GM23338 (cell line): Measurements from ENCODE around the gene ASMT. TPM values are rescaled to one million over a fixed set of nuclear protein-coding genes. Genes with fewer than 3 reads are reported as not detected.

ENCODE experiments used
- ATAC-seq: fragments of 200-7000 bp; cut with Tn5 transposase; 3 replicates; pipeline ENCODE4 v1.9.1; 2020
- DNase-seq: peaks from one replicate; pipeline ENCODE4 v3.0.0-alpha.2; 2015; ENCODE audit warnings: low spot score
- H2AFZ ChIP-seq: fragments of 200-600 bp; sonication (generic); 2 replicates; pipeline ENCODE4 v1.8.0; 2016; ENCODE audit warnings: antibody characterized with exemption, mild to moderate bottlenecking, moderate library complexity
- H3F3A ChIP-seq: fragments of 200-600 bp; sonication (generic); replicated peaks from 2 replicates; pipeline ENCODE4 v1.8.0; 2017; ENCODE audit warnings: antibody characterized with exemption, mixed run types, low read depth
- H3K27ac ChIP-seq: fragments of 200-600 bp; sonication (generic); 2 replicates; pipeline ENCODE4 v1.6.1; 2016; ENCODE audit warnings: low read depth
- H3K27me3 ChIP-seq: fragments of 200-600 bp; sonication (generic); 2 replicates; pipeline ENCODE4 v1.8.0; 2016; ENCODE audit warnings: mild to moderate bottlenecking, mixed run types, moderate library complexity; ENCODE audit not compliant: insufficient read depth
- H3K36me3 ChIP-seq: fragments of 200-600 bp; sonication (generic); 2 replicates; pipeline ENCODE4 v1.8.0; 2016; ENCODE audit warnings: mild to moderate bottlenecking; ENCODE audit not compliant: insufficient read depth
- H3K4me1 ChIP-seq: fragments of 200-600 bp; sonication (generic); 2 replicates; pipeline ENCODE4 v1.8.0; 2016; ENCODE audit warnings: mild to moderate bottlenecking, moderate library complexity; ENCODE audit not compliant: insufficient read depth
- H3K4me2 ChIP-seq: fragments of 200-600 bp; sonication (generic); 2 replicates; pipeline ENCODE4 v1.7.1; 2017; ENCODE audit warnings: mixed run types
- H3K4me3 ChIP-seq: fragments of 200-600 bp; sonication (generic); 2 replicates; pipeline ENCODE4 v1.6.1; 2016; ENCODE audit warnings: mixed run types
- H3K79me2 ChIP-seq: fragments of 200-600 bp; sonication (generic); replicated peaks from 2 replicates; pipeline ENCODE4 v1.8.0; 2017; ENCODE audit warnings: mild to moderate bottlenecking; ENCODE audit not compliant: insufficient read depth
- H3K9me2 ChIP-seq: fragments of 200-600 bp; sonication (generic); 2 replicates; pipeline ENCODE4 v1.8.0; 2017; ENCODE audit not compliant: insufficient read depth
- H4K20me1 ChIP-seq: fragments of 200-600 bp; sonication (generic); replicated peaks from 2 replicates; pipeline ENCODE4 v1.8.0; 2017; ENCODE audit warnings: mild to moderate bottlenecking; ENCODE audit not compliant: insufficient read depth
- H3K27ac Mint-ChIP-seq: 2 replicates; pipeline ENCODE4 v1.8.0; 2020; ENCODE audit warnings: inconsistent platforms, mild to moderate bottlenecking, moderate library complexity, mixed read lengths
- H3K27me3 Mint-ChIP-seq: 3 replicates; pipeline ENCODE4 v1.8.0; 2022; ENCODE audit warnings: low read depth, mild to moderate bottlenecking, moderate library complexity, mixed read lengths, inconsistent platforms; ENCODE audit not compliant: insufficient read depth, poor library complexity
- H3K36me3 Mint-ChIP-seq: 3 replicates; pipeline ENCODE4 v1.8.0; 2021; ENCODE audit warnings: low read depth, mild to moderate bottlenecking, inconsistent platforms, moderate library complexity, mixed read lengths
- H3K4me1 Mint-ChIP-seq: 3 replicates; pipeline ENCODE4 v1.8.0; 2020; ENCODE audit warnings: mild to moderate bottlenecking, inconsistent platforms, mixed read lengths
- H3K4me3 Mint-ChIP-seq: 3 replicates; pipeline ENCODE4 v1.8.0; 2021; ENCODE audit warnings: moderate library complexity, mild to moderate bottlenecking, inconsistent platforms, mixed read lengths
- H3K9me3 Mint-ChIP-seq: 3 replicates; pipeline ENCODE4 v1.8.0; 2020; ENCODE audit warnings: moderate library complexity, mild to moderate bottlenecking, inconsistent platforms, mixed read lengths
- ETS1 ChIP-seq: IDR thresholded peaks from 2 replicates; pipeline ENCODE4 v1.6.1; 2016; ENCODE audit warnings: antibody characterized with exemption
- EZH2phosphoT487 ChIP-seq: fragments of 200-600 bp; sonication (generic); IDR thresholded peaks from one replicate; pipeline ENCODE4 v1.8.1; 2018; ENCODE audit warnings: antibody characterized with exemption; ENCODE audit not compliant: unreplicated experiment
- JUNB ChIP-seq: IDR thresholded peaks from one replicate; pipeline ENCODE4 v1.6.1; 2016; ENCODE audit warnings: antibody characterized with exemption; ENCODE audit not compliant: unreplicated experiment
- NANOG ChIP-seq: IDR thresholded peaks from 2 replicates; pipeline ENCODE4 v1.6.1; 2016; ENCODE audit warnings: antibody characterized with exemption, borderline replicate concordance
- POLR2AphosphoS5 ChIP-seq: IDR thresholded peaks from 2 replicates; pipeline ENCODE4 v1.6.1; 2016; ENCODE audit warnings: antibody characterized with exemption, low read depth
- STAT1 ChIP-seq: IDR thresholded peaks from one replicate; pipeline ENCODE4 v1.6.1; 2016; ENCODE audit warnings: antibody characterized with exemption; ENCODE audit not compliant: unreplicated experiment
- ZNF114 ChIP-seq: fragments of 250-450 bp; sonication (Bioruptor Pico); IDR thresholded peaks from 2 replicates; pipeline ENCODE4 v1.5.0; 2020; ENCODE audit warnings: mild to moderate bottlenecking, moderate library complexity
- ZNF331 ChIP-seq: fragments of 250-450 bp; sonication (Bioruptor Pico); IDR thresholded peaks from 2 replicates; pipeline ENCODE4 v1.5.0; 2020; ENCODE audit warnings: low read depth, mild to moderate bottlenecking, moderate library complexity
- polyA plus RNA-seq: library from polyadenylated mRNA; unstranded; fragments of >200 nt; fragmentation: Nextera tagmentation; extraction: Ambion mirVana; gene quantifications from 2 replicates; pipeline ENCODE4 v1.2.1, GENCODE V29; 2016
- total RNA-seq: library from RNA; depleted of rRNA; stranded (reverse); fragments of >200 nt; shearing (Covaris generic); gene quantifications from 2 replicates; pipeline ENCODE4 v1.2.3, GENCODE V29; 2014
- TF ChIP-seq, protein P1 (sequence below): IDR thresholded peaks from one replicate; pipeline ENCODE4 v1.6.1; 2018; ENCODE audit warnings: antibody characterized with exemption; ENCODE audit not compliant: unreplicated experiment

Gene ASMT
- total and polyA plus RNA-seq, 2 experiments from 2014 or later: 0.53 to 2.4 TPM

- Mint-ChIP-seq H3K9me3 (peaks cover 53% of the 10 kb centered on the region), H3K27ac (no peak overlapping the region), H3K4me1 (no peaks in the 10 kb centered on the region; the same call in 2 of the 3 replicates), H3K4me3 (no peak overlapping the region), H3K36me3 (peaks cover 60% of the 10 kb centered on the region), H3K27me3 (peaks cover 11% of the 10 kb centered on the region)
- H3K4me1 ChIP-seq: no peaks in the 10 kb centered on the region
- peaks cover 11% of the 10 kb centered on the region for H3K36me3 ChIP-seq
- H3K9me2 ChIP-seq: no peaks in the 10 kb centered on the region
- no peak overlapping the region for H3K27ac ChIP-seq
- ATAC-seq: no peak
- no peak for DNase-seq
- H2AFZ ChIP-seq: no peak overlapping the region
- no peak overlapping the region for H3K4me3 ChIP-seq
- no peaks in the 10 kb centered on the region for H3K27me3 ChIP-seq
- no peak overlapping the region for H3K4me2 ChIP-seq
- H4K20me1 ChIP-seq: no peaks in the 10 kb centered on the region; the same call in none of the 2 replicates
- TF ChIP-seq ZNF114 (no peak), NANOG (no peak), ZNF331 (CRISPR knock-in tag) (no peak), POLR2AphosphoS5 (no peak), JUNB (no peak), STAT1 (no peak), ETS1 (no peak)
- TF ChIP-seq, protein P1, sequence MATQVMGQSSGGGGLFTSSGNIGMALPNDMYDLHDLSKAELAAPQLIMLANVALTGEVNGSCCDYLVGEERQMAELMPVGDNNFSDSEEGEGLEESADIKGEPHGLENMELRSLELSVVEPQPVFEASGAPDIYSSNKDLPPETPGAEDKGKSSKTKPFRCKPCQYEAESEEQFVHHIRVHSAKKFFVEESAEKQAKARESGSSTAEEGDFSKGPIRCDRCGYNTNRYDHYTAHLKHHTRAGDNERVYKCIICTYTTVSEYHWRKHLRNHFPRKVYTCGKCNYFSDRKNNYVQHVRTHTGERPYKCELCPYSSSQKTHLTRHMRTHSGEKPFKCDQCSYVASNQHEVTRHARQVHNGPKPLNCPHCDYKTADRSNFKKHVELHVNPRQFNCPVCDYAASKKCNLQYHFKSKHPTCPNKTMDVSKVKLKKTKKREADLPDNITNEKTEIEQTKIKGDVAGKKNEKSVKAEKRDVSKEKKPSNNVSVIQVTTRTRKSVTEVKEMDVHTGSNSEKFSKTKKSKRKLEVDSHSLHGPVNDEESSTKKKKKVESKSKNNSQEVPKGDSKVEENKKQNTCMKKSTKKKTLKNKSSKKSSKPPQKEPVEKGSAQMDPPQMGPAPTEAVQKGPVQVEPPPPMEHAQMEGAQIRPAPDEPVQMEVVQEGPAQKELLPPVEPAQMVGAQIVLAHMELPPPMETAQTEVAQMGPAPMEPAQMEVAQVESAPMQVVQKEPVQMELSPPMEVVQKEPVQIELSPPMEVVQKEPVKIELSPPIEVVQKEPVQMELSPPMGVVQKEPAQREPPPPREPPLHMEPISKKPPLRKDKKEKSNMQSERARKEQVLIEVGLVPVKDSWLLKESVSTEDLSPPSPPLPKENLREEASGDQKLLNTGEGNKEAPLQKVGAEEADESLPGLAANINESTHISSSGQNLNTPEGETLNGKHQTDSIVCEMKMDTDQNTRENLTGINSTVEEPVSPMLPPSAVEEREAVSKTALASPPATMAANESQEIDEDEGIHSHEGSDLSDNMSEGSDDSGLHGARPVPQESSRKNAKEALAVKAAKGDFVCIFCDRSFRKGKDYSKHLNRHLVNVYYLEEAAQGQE: no peak
- peaks cover 13% of the 10 kb centered on the region for H3K79me2 ChIP-seq
- no peaks in the 10 kb centered on the region for H3F3A ChIP-seq
These were observed 13.7 kb upstream of the ASMT start for GRCh38 chrX:1601051-1601767.

- DNase-seq (no peak), ATAC-seq (no peak)
- Mint-ChIP-seq H3K4me3 (no peak overlapping the region), H3K27ac (no peak overlapping the region), H3K36me3 (peaks cover 58% of the 10 kb centered on the region), H3K4me1 (no peaks in the 10 kb centered on the region; the same call in 2 of the 3 replicates), H3K9me3 (peaks cover 51% of the 10 kb centered on the region), H3K27me3 (peaks cover 11% of the 10 kb centered on the region)
- Histone ChIP-seq H3K36me3 (peaks cover 11% of the 10 kb centered on the region), H3F3A (no peaks in the 10 kb centered on the region), H3K27me3 (no peaks in the 10 kb centered on the region), H3K79me2 (peaks cover 12% of the 10 kb centered on the region), H4K20me1 (no peaks in the 10 kb centered on the region; the same call in none of the 2 replicates), H3K4me3 (no peak overlapping the region), H3K9me2 (no peaks in the 10 kb centered on the region), H3K4me1 (no peaks in the 10 kb centered on the region), H2AFZ (no peak overlapping the region), H3K27ac (no peak overlapping the region), H3K4me2 (no peak overlapping the region)
- TF ChIP-seq EZH2phosphoT487 (no peak), ZNF114 (no peak), STAT1 (no peak), JUNB (no peak)
- TF ChIP-seq, protein P1: no peak
These were observed 13.1 kb upstream of the ASMT start for GRCh38 chrX:1601768-1602085.
